HG02678 (cell line): Measurements from ENCODE around the gene EHHADH.

Source experiments
- ATAC-seq: cut with Tn5 transposase; IDR thresholded peaks from one replicate; pipeline ENCODE4 v1.9.1; 2021; ENCODE audit warnings: mild to moderate bottlenecking, moderate library complexity; ENCODE audit not compliant: unreplicated experiment

EHHADH gene

DNA sequence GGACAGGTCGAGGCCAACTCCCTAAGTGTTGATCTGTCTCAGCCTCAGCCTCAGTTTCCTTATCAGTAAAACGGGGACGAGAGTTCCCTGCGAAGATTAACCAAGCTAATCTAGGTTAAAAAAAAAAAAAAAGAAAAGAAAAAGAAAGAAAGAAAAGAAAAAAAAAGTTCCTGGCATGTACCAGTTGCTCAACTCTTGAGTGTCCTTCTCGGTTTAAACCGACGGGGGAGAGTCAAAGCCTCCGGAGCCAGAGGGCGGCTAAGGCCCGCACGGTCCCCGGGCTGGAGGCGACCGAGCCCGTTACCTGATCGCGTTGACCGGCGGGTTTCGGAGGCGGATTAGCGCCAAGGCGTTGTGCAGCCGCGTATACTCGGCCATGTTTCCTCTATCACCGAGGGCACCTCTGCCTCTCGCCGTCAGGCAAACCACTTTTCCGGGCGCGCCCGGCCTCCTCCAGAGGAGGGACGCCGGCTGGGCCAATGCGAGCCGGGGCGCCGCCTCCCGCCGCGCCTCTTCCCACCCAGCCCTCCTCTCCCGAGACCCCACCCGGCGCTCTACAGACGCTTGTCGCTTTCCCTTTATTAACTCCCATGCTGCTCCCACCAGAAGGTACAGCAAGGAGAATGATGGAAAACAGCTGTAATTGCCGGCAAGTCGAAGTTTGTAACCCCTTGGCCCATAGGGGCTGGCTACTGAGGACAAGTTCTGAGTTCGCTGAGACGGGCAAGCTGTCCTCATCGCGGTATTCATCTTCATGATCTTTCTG is at the start of gene EHHADH:
Gene EHHADH (minus strand): TSS at position 405 of the 766 bp plus-strand sequence. CDS start 27 bp downstream, at position 378.
- ATAC-seq: peak; percentile 79

- ATAC-seq: peak; percentile 95
Measured at GRCh38 chr3:185299918-185300426, 46.1 kb upstream of the EHHADH start.

- no peak for ATAC-seq
Measured at GRCh38 chr3:185297867-185298266, 44.0 kb upstream of the EHHADH start.

GRCh38 chr3:185292238-185292637 is 38.4 kb upstream of the EHHADH start:
- no peak for ATAC-seq

GRCh38 chr3:185290266-185290665 is 36.4 kb upstream of the EHHADH start:
- no peak for ATAC-seq

GRCh38 chr3:185283374-185283935 is 29.6 kb upstream of the EHHADH start:
- no peak for ATAC-seq

- ATAC-seq: peak; percentile 100
Measured at GRCh38 chr3:185282696-185283373, 29.0 kb upstream of the EHHADH start.

GRCh38 chr3:185280572-185281365 is 26.9 kb upstream of the EHHADH start:
- no peak for ATAC-seq

DNA sequence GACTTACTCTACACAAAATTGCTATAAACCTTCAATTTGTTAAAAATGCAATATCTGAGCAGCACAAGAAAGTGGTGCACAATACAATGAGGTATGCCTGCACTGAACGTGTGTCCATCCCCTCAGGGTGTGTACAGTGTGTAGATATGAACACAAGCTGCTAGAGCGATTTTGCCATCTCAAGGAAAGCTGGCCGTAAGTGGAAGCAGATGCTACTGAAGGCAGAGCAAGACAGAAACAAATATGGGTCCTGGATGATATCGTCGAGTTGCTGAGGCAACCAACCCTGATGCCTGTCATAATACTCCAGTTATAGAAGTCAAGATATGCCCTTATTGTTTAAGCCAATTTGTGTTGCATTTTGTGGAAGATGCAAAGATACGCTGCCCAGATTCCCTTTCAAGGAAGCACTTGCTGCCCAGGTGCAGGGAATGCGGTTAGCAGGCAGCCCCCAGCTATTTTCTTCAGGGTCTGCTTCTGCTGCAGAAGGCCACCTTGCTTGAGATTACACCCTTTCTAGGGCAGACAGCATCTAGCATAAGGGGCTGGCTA is 25.8 kb upstream of the EHHADH start:
- ATAC-seq: no peak

DNA sequence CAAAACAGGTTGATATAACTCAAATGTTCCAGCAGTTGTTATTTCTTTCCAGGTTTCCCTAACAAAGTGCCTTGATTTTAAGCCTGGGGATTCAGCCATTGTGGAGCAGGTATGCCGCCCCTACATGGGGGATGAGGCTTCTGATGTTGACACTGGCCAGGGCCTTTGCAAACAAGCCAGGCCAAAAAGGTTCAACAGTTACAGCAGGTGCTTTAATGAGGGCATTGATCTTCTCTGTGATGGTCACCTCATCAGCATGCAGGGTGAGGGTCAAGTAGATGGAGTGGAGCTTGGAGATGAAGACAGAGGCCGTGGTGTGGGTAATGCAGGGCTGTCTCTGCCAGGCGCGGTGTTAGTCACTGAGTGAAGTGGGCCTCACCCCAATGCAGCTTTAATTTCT is 22.6 kb upstream of the EHHADH start:
- ATAC-seq: no peak

GRCh38 chr3:185272033-185272432 is 18.2 kb upstream of the EHHADH start:
- ATAC-seq: no peak

DNA sequence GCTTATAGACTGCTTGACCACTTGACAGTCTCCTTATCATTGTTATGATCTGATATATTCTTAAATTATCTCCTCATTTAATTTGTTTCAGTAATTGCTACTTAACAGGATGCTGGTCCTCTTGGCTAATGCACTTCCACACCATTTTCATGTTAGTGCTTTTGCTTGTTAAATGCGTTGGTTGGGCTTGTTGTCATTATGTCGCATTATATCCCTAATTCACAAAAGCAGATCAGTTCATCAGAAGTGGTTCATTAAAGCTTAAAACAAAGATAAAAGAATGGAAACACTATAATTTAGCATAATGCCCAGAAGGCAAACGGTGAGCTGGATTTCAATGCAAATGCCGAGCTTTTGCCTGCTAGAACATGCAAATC is 17.1 kb upstream of the EHHADH start:
- no peak for ATAC-seq

- ATAC-seq: no peak
Measured at GRCh38 chr3:185270262-185270955, 16.6 kb upstream of the EHHADH start.

DNA sequence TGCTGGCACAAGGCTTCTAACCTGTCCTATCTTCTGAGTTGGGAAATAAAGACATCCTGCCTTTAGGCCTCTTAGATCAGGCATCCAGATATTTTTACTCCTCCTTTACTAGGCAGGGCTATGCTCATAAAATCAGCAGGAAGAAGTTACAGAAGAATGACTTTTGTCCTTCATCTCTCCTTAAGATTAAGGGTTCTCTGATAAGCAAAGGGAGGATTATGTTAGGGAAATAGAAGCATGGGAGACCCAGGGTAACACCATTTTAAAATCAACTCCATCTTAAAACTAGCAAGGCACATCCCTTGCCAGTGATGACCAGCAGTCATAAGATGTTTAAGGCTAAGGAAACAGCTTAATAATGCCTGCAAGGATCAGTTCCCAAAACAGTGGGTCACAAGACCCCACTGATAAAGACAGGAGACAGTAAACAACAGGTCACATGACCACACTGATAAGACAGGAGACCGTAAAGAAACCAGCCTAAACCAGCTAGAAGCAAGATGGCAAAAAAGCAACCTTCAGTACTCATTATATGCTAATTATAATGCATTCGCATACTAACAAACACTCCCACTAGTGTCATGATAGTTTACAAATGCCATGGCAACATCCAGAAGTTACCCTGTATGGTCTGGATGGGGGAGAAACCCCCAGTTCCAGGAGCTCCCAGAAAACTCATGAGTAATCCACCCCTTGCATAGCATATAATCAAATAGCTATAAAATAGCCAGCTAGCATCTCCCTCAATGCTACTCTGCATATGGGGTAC is 14.5 kb upstream of the EHHADH start:
- no peak for ATAC-seq

- no peak for ATAC-seq
Measured at GRCh38 chr3:185267193-185267592, 13.3 kb upstream of the EHHADH start.

DNA sequence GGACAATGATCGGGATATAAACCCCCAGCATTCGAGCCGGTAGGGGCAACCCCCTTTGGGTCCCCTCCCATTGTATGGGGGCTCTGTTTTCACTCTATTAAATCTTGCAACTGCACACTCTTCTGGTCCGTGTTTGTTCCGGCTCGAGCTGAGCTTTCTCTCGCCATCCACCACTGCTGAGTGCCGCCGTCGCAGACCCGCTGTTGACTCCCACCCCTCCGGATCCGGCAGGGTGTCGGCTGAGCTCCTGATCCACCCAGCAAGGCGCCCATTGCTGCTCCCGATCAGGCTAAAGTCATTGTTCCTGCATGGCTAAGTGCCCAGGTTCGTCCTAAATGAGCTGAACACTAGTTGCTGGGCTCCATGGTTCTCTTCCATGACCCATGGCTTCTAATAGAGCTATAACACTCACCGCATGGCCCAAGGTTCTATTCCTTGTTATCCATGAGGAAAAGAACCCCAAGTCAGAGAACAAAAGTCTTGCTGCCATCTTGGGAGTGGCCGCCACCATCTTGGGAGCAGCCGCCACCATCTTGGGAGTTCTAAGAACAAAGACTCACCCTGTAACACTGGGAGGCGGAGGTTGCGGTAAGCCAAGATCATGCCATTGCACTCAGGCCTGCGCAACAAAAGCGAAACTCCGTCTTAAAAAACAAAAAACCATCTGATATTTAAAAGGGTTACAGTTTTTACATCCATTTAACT is 11.2 kb upstream of the EHHADH start:
- no peak for ATAC-seq

DNA sequence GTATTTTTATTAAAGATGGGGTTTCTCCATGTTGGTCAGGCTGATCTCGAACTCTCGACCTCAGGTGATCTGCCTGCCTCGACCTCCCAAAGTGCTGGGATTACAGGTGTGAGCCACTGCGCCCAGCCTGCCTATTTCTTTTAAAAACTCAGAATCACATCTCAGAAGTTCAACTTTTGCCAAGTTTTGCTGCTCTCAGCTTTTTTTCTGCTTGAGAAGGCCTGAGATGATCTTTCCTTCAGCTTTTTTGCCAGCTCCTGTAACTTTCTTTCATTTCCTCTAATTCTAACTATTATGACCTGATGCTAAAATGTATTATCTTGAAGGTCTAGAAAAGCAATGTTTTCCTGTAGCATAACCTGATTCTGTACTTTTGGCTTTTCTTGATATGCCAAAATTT is 9.6 kb upstream of the EHHADH start:
- no peak for ATAC-seq

GRCh38 chr3:185257334-185257733 is 3.5 kb upstream of the EHHADH start:
- no peak for ATAC-seq

- no peak for ATAC-seq
Measured at GRCh38 chr3:185254799-185255198, 950 bp upstream of the EHHADH start.
